ENCODE data around the gene ORC6.
"Not testable (repeated sequence)": the region's sequence is repeated elsewhere in the genome, so short reads cannot be mapped to it uniquely, and the experiment has no call there.

DNA sequence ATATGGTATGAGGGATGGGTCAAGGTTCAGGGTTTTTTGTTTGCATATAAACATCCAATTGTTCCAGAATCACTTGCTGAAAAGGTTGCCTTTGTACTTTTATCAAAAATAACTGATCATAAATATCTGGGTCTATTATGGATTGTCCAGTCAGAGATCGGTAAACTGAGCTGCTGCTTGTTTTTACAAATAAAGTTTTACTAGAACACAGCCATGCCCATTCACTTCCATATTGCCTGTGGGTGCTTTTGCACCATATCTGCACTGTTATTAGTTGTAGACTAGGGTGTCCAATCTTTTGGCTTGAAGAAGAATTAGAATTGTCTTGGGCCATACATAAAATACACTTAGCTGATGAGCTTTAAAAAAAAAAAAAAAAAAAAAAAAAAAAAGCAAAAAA, 11.5 kb upstream of the ORC6 start:
- TF ChIP-seq, protein P1, sequence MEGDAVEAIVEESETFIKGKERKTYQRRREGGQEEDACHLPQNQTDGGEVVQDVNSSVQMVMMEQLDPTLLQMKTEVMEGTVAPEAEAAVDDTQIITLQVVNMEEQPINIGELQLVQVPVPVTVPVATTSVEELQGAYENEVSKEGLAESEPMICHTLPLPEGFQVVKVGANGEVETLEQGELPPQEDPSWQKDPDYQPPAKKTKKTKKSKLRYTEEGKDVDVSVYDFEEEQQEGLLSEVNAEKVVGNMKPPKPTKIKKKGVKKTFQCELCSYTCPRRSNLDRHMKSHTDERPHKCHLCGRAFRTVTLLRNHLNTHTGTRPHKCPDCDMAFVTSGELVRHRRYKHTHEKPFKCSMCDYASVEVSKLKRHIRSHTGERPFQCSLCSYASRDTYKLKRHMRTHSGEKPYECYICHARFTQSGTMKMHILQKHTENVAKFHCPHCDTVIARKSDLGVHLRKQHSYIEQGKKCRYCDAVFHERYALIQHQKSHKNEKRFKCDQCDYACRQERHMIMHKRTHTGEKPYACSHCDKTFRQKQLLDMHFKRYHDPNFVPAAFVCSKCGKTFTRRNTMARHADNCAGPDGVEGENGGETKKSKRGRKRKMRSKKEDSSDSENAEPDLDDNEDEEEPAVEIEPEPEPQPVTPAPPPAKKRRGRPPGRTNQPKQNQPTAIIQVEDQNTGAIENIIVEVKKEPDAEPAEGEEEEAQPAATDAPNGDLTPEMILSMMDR (IDR thresholded peaks at IDR 0.05) = not testable (repeated sequence)
- TF ChIP-seq POLR2A (IDR thresholded peaks at IDR 0.05) = not testable (repeated sequence)

Measured in body of pancreas (tissue), 4 donors.